T-helper 9 cell (primary cell): Measurements from ENCODE around the gene WSCD2.
"Not testable (repeated sequence)": the region's sequence is repeated elsewhere in the genome, so short reads cannot be mapped to it uniquely, and the experiment has no call there.

ENCODE experiments used
- DNase-seq: peaks from one replicate; pipeline ENCODE4 v3.0.0-alpha.2; 2020

Gene WSCD2

DNA sequence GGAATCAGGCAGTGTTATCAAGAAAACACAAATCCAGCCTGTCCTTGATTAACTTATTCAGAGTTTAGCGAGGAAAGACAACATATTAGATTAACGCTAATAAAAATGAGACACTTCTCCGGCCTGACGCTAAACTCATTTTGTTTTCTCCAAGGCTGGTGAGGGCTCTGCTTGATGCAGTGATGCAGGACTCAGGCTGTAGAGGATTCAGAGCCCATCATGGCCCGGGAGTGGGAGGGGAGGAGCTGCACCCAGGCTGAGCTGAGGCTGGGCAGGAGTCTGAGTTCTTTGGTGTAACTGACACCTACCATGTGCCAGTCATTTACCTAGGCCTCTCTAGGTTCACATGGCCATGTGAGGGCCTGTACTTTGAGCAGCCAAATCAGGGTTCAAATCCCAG lies 70.0 kb downstream of the WSCD2 start:
- no peak for DNase-seq

- no peak for DNase-seq
These were observed 72.7 kb downstream of the WSCD2 start for GRCh38 chr12:108201808-108202207.

DNA sequence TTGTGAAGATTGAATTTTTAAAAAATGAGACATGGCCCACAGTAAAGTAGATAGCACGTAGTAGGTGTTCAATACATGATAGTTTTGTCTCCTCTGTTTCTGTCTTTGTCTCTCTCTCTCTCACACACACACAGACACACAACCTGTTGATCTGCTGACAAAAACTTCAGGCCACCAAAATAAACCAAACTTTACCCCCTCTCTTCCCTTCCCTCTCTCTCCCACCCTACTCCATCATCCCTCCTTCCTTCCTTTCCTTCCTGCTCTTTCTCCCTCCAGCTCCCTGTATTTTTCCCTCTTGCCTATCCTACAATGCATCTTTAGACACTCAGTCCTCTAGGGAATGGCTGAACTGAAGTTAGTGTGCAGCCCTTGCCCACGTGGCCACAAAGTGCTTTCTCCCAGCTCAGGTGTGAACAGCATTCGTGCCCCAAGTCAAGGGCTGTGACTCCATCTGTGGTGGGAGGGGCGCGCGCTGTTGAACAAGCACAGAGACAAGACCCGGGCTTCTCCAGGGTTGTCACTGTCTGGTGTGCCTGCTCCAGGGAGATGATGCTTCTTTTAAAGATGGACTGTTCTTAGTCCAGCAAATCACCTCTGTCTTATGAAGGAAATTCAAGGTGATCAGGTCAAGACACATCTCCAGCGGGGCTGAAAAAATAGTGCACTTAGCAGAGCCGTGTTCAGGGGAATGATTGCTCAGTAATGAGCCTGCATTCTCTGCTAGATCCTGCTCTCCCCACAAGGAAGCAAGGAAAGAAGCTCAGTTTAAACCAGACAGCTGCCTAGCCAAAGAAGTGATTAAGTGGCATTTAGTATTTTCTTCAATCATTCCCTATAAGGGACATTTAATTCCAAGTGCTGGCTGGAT lies 75.3 kb downstream of the WSCD2 start:
- DNase-seq, result no peak

DNA sequence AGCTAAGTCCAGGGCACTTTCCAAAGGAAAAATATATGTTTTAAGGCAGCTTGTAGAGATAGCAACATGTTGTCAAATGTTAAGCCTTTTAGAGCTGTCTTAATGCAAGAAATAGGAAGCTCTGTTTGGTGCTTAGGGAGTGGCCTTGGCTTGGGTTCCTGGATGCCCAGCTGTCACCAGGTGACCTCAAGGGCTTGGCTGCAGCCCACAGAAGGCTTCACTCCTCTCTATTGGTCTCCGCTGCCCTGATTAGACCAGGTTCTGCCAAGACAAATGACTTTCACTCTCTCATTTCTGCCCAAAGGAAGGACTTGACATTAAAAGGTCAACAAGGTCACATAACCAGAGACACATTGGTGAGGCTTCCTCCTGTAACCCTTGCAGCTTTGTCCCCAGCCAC lies 76.8 kb downstream of the WSCD2 start:
- no peak for DNase-seq

DNA sequence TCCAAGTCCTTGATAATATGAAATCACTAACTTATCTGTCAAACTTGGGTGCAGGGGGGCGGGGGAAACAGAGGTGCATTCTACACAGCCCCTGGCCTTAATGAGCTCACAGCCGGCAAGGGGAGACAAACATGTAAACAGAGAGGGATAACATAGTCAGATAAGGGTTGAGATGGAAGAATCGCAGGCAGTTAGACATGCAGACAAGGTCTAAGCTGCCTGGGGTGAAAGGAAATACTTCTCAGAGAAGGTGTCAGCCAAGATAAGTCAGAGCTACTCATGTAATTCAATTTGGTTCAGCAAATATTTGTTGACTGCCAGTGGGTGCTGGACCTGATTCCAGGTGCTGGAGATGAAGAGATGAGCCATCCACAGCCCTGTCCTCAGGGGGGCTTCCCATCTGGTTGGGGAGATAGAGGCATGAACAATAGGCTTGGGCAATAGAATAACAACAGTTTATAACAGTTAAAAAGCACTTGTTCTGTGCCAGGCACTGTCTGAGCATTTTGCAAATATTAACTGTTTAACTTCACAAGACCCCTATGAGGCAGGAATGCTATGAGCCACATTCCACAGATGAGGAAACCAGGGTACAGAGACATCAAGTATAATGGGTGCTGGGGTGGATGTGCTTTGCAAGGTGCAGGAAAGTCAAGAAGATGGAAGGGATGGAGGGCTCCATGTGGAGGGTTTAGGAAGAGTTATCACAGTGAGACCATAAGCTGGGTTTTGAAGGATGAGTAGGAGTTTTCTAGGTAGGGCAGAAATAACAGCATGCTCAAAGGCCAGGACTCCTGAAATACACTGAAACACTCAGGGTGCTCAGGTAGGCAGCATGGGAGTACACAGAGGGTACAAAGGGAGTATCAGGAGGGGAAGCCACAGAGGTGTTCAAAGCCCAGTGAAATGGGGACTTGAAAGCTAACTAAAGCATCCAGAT lies 79.0 kb downstream of the WSCD2 start:
- no peak for DNase-seq

GRCh38 chr12:108210001-108210400 lies 80.9 kb downstream of the WSCD2 start:
- DNase-seq, result no peak

DNA sequence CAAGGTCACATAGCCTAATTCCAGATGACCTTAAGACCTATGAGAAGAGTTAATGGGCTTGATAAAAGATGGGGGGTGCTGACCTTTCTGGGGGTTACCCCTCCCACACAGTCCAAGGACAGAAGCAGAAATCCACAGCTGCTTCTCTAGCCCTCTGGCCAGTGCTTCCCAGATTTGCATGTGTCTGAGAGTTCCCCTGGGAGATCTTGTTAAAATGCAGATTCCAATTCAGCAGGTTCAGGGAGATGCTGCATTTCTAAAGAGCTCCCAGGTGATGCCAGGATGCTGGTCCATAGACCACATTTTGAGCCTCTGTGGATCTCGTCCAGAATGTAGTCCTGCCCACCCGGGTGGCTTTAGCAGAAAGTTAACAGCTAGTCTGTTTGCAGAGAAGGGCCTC lies 82.1 kb downstream of the WSCD2 start:
- DNase-seq, result no peak

DNA sequence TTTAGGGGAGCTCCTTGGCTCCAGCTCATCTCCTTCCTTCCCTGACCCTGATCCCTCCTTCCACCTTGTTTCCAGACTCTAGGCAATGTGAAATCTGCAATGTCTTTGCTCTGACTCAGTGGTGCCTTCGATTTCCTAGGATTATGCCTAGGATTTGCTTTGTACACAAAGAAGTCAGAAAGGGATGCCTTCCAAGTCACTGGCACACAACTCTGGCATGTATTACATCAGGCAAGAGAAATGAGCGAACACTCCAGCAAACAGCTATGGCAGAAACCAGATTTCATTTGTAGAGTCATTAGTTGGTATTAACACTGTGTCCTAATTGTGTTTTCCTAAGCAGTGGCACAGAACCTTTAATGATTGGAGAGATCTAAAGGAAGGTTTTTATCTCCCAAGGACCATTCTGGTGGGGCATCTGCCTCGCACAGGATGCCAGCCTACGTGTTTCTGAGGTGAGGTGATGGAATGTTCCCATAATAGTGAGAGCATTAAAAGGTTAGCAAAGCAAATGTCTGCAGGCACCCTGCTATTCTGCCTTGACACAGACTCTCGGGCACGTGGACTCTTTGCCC lies 84.9 kb downstream of the WSCD2 start:
- no peak for DNase-seq

- no peak for DNase-seq
These were observed 85.4 kb downstream of the WSCD2 start for GRCh38 chr12:108214486-108214885.

GRCh38 chr12:108215458-108215857 lies 86.4 kb downstream of the WSCD2 start:
- DNase-seq, result no peak

GRCh38 chr12:108218921-108219320 lies 89.8 kb downstream of the WSCD2 start:
- DNase-seq, result no peak

DNA sequence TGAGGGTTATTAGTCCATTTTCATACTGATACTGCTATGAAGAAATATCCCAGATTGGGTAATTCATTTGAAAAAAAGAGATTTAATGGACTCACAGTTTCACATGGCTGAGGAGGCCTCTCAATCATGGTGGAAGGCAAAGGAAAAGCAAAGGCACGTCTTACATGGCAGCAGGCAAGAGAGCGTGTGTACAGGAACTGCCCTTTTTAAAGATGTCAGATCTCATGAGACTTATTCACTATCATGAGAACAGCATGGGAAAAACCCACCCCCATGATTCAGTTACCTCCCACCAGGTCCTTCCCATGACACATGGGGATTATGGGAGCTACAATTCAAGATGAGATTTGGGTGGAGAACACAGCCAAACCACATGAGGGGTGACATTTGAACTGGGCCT lies 96.0 kb downstream of the WSCD2 start:
- DNase-seq, result not testable (repeated sequence)

GRCh38 chr12:108226866-108227265 lies 97.8 kb downstream of the WSCD2 start:
- no peak for DNase-seq

DNA sequence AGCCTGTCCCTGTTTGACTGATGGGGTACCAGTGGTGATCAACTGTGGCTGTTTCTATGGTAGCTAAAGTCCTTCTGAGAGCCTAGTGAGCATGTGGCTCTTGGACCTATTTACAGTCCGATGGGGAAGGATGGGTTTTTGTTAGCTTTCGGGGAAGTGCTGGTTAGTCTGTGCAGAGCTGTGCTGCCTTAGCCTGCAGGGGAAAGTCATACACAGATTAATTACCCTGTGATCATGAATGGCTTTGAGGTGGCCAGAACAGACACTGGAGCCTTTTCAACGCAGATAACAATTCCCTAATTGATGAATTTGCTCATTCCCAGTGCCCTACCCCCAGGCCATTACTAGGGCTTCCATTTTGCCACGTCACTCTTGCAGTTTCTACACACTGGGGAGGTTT lies 99.7 kb downstream of the WSCD2 start:
- DNase-seq, result no peak

DNA sequence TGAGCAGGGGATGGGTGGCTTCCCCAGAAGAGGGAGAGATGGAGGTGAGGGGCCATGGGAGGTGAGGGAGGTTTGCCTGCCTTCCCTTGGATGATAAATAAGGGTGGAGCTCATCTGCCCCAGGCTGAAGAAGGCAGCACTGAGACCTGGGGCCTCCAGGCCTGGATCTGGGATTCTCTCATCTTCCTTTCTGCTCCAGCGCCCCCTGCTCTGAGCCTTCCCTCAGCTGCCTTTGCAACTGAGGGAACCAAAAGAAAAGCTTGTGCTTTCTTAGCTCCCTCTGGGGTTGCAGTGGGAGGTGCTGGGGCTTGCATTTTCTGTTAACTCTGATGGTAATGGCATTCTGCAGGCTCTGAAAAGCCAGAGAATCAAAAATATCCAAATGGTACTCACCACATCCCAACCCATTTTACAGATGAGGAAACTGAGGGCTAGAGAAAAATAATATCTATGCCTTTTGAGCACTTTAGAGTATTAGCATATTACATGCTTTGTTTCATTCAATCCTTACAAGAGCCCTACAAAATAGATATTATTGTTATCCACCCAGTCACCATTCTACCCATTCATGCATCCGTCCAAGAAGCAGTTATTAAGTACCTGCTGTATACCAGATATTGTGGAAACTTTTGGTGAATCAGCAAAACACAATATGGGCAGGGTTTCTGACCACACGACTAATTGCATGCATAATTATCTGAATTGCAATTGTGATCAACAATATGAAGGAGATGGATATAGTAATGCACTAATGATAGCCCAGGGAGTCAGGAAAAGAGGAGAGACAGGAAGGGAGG lies 102.2 kb downstream of the WSCD2 start:
- no peak for DNase-seq

GRCh38 chr12:108231909-108232434 lies 102.9 kb downstream of the WSCD2 start:
- no peak for DNase-seq

DNA sequence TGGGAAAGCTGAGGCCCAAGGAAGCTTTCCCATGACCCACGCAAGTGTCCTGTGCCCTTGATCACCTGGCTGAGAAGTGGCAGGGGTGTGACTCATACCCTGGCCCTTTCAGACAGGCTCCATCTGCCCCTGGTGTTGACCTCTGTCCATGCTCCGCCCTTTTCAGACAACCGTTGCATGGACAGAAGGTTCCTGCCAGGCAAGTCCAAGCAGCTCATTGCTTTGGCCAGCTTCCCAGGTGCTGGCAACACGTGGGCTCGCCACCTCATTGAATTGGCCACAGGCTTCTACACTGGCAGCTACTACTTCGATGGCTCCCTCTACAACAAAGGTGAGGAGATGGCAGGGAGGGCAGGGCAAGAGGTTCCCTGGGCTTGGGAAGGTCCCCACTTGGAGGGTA lies 103.5 kb downstream of the WSCD2 start:
- no peak for DNase-seq

GRCh38 chr12:108234158-108234557 lies 105.1 kb downstream of the WSCD2 start:
- DNase-seq, result no peak

GRCh38 chr12:108235197-108235984 lies 106.3 kb downstream of the WSCD2 start:
- no peak for DNase-seq

DNA sequence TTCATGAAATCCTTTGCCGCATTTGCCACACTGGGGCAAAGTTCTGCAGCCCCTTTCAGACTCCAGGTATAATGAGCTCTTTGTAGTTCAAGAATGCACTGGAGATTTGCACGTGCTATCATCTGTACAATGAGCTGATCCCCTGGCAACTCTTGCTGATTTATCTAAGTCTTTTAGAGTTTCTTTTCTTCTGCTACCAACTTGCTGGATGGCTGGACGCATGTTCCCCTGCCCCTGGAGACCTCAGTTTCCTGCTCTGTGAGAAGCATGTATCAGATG lies 106.8 kb downstream of the WSCD2 start:
- DNase-seq, result no peak

- no peak for DNase-seq
These were observed 107.3 kb downstream of the WSCD2 start for GRCh38 chr12:108236366-108236765.

- no peak for DNase-seq
These were observed 108.2 kb downstream of the WSCD2 start for GRCh38 chr12:108237272-108237671.
